ENCODE data around the gene USH1G.
"Not testable (repeated sequence)": the region's sequence is repeated elsewhere in the genome, so short reads cannot be mapped to it uniquely, and the experiment has no call there.

USH1G gene

DNA sequence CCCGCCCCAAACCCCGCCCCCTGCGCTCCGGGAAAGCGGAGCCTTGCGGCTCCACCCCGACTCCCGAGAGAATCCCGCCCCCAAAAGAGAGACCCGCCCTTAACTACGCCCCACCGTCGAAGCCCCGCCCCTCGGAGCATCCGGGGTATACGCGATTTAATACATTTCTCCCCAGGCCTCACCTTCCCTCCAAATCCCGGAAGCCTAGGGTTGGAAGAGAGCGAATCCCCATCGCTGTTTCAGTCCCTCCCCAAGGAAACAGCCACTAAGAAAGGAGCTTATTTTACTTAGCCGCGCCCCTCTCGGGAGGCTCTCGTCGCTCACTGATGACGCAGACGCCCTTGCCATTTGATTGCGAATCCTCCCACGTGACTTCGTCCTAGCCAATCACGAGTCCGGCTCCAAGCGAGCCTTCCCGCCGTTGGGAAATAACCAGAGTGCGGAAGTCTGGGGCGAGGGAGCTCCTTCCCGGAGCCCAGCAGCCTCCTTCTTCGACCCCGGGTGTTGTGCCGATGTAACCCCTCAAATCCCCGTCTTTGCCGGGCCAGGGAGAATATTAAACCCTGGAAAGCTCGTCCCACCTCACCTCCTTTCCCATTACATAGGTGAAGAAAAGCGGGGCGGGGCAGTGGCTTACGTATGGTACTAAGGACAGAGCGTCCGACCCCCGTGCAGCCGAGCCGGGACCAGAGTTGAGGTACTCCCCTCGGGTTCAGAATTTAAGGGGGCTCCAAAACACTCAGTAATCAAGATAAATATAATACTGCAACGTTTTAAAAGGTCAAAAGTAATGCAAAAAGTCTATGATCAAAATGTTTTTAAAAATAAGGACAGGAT, 49.8 kb downstream of the USH1G start:
- DNase-seq = peak; percentile 98 to 100 (median 100)

DNA sequence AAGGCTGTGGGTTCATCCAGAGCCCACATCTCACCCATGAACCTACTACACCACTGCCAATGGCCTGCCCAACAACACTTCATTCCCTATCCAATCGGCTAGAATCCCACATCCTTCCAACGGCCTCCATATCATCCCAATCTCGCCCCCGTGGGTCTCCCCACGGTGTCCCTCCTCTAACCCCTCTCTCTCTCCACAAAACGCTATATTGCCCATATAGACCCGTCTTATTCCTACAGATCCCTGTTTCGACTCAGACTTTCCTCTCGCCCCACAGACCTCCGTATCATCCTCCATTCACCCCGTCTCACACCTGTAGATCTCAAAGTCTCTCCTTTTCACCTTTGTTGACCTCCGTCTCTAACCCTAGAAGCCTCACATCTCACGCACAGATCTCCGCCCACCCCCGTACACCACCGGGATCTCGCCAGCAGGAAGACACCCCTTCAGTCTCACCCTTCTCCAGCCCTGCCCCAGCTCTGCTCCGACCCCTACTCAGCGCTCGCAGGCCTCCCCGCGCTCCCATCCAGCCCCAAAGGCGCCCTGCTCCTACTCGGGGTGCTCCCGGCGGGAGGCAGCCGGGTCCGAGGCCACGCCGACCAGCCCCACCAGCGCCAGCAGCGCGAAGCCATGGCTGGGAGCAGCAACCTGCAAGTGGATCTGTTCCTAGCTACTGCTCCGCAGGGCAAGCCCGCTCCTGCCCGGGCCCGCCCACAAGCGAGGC, 50.6 kb downstream of the USH1G start, which contains the start of gene FDXR:
Gene FDXR (minus strand): TSS at position 682 of the 724 bp plus-strand sequence. CDS start 50 bp downstream, at position 632.
- no peak for DNase-seq

DNA sequence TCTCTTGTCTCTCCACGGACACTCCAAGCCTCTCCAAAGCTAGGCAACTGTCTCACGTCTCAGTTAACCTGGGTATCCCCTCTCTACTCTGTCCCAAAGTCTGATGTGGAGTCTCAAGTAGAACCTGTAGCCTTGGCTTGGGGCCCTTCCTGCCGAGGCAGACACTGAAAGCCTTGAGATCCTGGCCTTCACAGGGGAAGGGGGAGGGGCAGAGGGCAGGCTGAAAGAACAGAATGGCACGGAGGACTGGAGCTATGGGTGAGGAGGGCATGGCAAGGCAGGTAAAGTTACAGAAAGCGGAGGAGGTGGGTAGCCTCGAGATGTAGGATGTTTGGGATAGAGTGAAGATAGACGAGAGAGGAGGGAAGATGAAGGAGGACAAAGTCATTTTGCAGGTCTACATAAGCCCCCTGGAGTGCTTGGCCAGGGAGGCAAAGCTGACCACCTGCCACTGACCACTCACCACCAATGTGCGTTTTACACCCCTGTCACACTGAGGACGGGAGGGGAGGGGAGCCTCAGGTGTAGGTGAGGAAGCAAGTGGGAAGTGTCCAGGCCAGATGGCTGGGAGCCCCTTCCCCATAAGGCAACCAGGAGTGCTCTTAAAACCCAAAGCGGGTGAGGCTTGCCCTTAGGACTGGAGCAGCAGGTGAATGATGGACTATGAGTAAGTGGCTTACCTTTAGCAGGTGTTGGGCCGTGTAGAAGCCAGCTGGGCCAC, 51.5 kb downstream of the USH1G start:
- no peak for DNase-seq

DNA sequence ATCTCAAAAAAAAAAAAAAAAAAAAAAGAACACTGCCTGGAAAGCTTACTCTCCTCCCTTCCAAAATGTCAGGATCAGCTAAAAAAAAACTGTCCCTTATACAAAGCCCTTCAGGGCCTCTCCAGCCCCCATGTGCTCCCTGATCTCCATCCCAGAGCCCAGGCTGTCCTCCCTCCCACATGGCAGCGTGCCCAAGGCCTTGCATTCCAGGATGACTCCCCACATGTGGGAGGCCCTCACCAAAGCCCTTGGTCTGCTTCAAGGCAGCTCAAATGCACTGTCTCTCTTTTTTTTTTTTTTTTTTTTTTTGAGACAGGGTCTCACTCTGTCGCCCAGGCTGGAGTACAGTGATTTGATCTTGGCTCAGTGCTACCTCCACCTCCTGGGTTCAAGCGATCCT, 52.5 kb downstream of the USH1G start:
- no peak for DNase-seq

DNA sequence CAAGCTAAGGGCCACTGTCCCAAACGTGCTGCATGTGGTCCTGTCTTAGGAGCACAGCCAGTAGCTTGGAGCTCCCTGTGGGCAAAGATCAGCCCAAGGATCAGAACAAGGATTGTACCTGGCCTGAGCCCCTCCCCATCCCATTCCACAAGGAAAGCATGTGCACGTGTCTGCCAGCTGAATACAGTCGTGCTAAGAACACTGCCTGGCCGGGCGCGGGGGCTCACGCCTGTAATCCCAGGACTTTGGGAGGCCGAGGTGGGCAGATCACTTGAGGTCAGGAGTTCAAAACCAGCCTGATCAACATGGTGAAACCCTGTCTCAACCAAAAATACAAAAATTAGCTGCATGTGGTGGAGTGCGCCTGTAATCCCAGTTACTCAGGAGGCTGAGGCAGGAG, 53.0 kb downstream of the USH1G start:
- not testable (repeated sequence) for DNase-seq

DNA sequence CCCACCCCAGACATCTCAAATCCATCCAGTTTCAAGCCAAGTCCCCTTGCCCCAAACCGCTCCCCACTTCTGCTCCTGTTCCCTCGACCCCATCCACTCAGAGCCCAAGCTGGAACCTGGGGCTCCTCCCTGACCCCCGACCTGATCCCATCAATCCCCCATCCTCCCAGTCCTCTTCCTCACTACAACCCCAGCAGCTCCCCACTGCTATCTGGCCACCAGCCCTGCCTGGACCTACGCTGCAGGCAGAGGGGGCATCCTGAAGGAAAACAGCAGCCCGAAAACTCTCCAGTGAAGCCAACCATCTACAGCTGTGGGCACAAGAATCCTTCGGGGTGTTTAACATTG, 54.2 kb downstream of the USH1G start:
- no peak for DNase-seq

DNA sequence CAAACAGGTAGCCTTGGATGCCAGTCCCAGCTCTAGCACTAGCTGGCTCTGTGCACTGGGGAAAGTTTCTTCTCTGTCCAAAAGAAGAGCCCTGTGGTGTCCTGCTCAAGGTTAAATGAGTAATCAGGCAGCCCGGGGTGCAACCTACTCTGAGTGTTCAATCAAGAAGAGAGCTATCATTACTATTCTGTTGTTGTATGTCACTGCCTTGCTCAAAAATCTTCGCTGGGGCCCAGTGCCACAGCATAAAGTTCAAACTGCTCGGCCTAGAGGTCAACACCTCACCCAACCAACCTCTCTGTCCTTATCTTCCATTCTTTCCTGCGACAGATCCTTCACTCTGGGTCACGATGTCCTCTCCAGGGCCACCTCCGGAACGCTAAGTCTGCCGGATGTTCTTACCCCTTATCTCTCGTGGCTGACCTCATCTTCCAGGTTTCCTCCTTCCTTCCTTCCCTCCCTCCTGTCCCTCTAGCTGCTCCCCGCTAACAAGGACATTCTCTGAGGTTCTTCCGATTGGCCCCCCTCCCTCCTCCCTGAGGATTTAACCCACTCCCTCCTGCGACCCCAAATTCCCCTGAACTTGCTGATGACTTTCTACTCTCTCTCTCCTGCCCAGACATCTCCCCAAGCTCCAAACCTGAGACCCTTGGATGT, 54.7 kb downstream of the USH1G start:
- no peak for DNase-seq

DNA sequence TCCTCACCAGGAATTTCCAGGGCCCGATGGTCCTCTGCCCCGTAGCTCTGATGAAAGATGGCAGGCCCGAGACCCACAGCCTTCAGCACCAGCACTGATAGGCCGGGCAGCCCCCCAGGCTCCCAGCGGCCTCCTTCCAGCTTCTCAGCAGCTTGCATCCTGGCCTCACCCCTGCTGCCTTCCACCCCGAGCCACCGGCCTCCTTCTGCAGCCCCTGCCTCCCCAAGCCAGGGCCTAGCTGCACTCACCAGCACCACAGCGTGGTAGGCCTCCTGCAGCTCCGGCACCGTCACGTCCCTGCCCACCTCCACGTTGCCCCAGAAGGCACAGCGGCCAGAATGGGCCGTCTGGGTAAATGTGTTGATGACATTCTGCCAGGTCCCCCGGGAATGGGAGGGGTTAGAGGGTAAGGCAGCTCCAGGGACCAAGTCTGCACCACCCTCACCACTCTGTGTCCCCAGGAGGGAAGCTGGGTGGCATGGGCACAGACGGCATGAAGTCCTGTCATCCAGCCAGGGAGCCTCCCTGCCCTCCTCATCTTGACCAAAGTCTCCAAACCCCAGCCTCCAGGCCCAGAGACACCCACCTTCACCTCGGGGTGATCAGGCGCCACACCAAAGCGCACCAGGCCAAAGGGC, 56.7 kb downstream of the USH1G start:
- DNase-seq = no peak

All from stimulated activated naive CD4-positive, alpha-beta T cell (primary cell).